H9 (cell line): ENCODE results near the gene STOM. TPM values are rescaled to one million over a fixed set of nuclear protein-coding genes. Genes with fewer than 3 reads are reported as not detected.

Source experiments
- DNase-seq: peaks from one replicate; pipeline ENCODE4 v3.0.0-alpha.2; 2017
- H2AFZ ChIP-seq: one replicate; pipeline ENCODE4 v1.6.1; 2013; ENCODE audit warnings: mild to moderate bottlenecking, low read length, control low read depth, moderate library complexity
- H2AK5ac ChIP-seq: 2 replicates; pipeline ENCODE4 v1.6.1; 2013; ENCODE audit warnings: low read length, control low read depth, mixed read lengths; ENCODE audit not compliant: insufficient read length
- H2BK120ac ChIP-seq: one replicate; pipeline ENCODE4 v1.6.1; 2013; ENCODE audit warnings: low read depth, mild to moderate bottlenecking, low read length, control low read depth, inconsistent platforms; ENCODE audit not compliant: poor library complexity, severe bottlenecking
- H2BK12ac ChIP-seq: 2 replicates; pipeline ENCODE4 v1.6.1; 2013; ENCODE audit warnings: low read length, control low read depth, mixed read lengths, low read depth; ENCODE audit not compliant: insufficient read length
- H2BK15ac ChIP-seq: 2 replicates; pipeline ENCODE4 v1.6.1; 2013; ENCODE audit warnings: low read depth, low read length, control low read depth
- H2BK20ac ChIP-seq: one replicate; pipeline ENCODE4 v1.6.1; 2013; ENCODE audit warnings: low read depth, mild to moderate bottlenecking, low read length, control low read depth, inconsistent platforms; ENCODE audit not compliant: poor library complexity, severe bottlenecking
- H2BK5ac ChIP-seq: 2 replicates; pipeline ENCODE4 v1.6.1; 2013; ENCODE audit warnings: low read length, control low read depth, mixed read lengths; ENCODE audit not compliant: insufficient read length
- H3K14ac ChIP-seq: 2 replicates; pipeline ENCODE4 v1.6.1; 2013; ENCODE audit warnings: low read length, control low read depth; ENCODE audit not compliant: insufficient read depth
- H3K18ac ChIP-seq: 2 replicates; pipeline ENCODE4 v1.6.1; 2013; ENCODE audit warnings: low read depth, mild to moderate bottlenecking, mixed read lengths, low read length, control low read depth; ENCODE audit not compliant: insufficient read length
- H3K23ac ChIP-seq: 2 replicates; pipeline ENCODE4 v1.6.1; 2013; ENCODE audit warnings: low read length, control low read depth, mixed read lengths, low read depth; ENCODE audit not compliant: insufficient read length
- H3K23me2 ChIP-seq: 2 replicates; pipeline ENCODE4 v1.6.1; 2013; ENCODE audit warnings: low read depth, mild to moderate bottlenecking, mixed read lengths, low read length, control low read depth; ENCODE audit not compliant: insufficient read length, poor library complexity, severe bottlenecking
- H3K27ac ChIP-seq: 2 replicates; pipeline ENCODE4 v1.5.1; 2013; ENCODE audit warnings: low read length, control low read depth, mixed read lengths, low read depth; ENCODE audit not compliant: insufficient read length
- H3K27me3 ChIP-seq: 2 replicates; pipeline ENCODE4 v1.6.1; 2013; ENCODE audit warnings: low read length, control low read depth, inconsistent platforms; ENCODE audit not compliant: insufficient read depth
- H3K4ac ChIP-seq: 2 replicates; pipeline ENCODE4 v1.6.1; 2013; ENCODE audit warnings: low read depth, mild to moderate bottlenecking, control low read depth, inconsistent platforms, low read length, moderate library complexity
- H3K4me1 ChIP-seq: 2 replicates; pipeline ENCODE4 v1.6.1; 2013; ENCODE audit warnings: low read length, control low read depth, inconsistent platforms; ENCODE audit not compliant: insufficient read depth
- H3K4me2 ChIP-seq: 2 replicates; pipeline ENCODE4 v1.6.1; 2013; ENCODE audit warnings: low read length, control low read depth, mixed read lengths; ENCODE audit not compliant: insufficient read length, insufficient read depth
- H3K56ac ChIP-seq: 2 replicates; pipeline ENCODE4 v1.6.1; 2013; ENCODE audit warnings: low read depth, mild to moderate bottlenecking, mixed read lengths, low read length, control low read depth; ENCODE audit not compliant: insufficient read length
- H3K79me1 ChIP-seq: 2 replicates; pipeline ENCODE4 v1.6.1; 2013; ENCODE audit warnings: low read depth, mild to moderate bottlenecking, moderate library complexity, low read length, control low read depth, inconsistent platforms; ENCODE audit not compliant: insufficient read depth, poor library complexity, severe bottlenecking
- H3K79me2 ChIP-seq: 2 replicates; pipeline ENCODE4 v1.6.1; 2013; ENCODE audit warnings: low read length, control low read depth, inconsistent platforms; ENCODE audit not compliant: insufficient read depth
- H3K9ac ChIP-seq: 2 replicates; pipeline ENCODE4 v1.6.1; 2013; ENCODE audit warnings: low read length, control low read depth, mixed read lengths; ENCODE audit not compliant: insufficient read length; ENCODE audit errors: extremely low read depth
- H3K9me3 ChIP-seq: one replicate; pipeline ENCODE4 v1.6.1; 2013; ENCODE audit warnings: low read depth, low read length, inconsistent platforms; ENCODE audit not compliant: control insufficient read depth
- H3T11ph ChIP-seq: one replicate; pipeline ENCODE4 v1.6.1; 2013; ENCODE audit warnings: mild to moderate bottlenecking, low read length, control low read depth, inconsistent platforms
- H4K20me1 ChIP-seq: one replicate; pipeline ENCODE4 v1.6.1; 2013; ENCODE audit not compliant: control insufficient read depth, insufficient read length, insufficient read depth
- H4K5ac ChIP-seq: 2 replicates; pipeline ENCODE4 v1.6.1; 2013; ENCODE audit warnings: low read depth, mild to moderate bottlenecking, mixed read lengths, low read length, control low read depth; ENCODE audit not compliant: insufficient read length
- H4K8ac ChIP-seq: replicated peaks from 2 replicates; pipeline ENCODE4 v1.6.1; 2013; ENCODE audit warnings: low read length, control low read depth, mixed read lengths, low read depth; ENCODE audit not compliant: insufficient read length
- H4K91ac ChIP-seq: 2 replicates; pipeline ENCODE4 v1.6.1; 2013; ENCODE audit warnings: low read depth, mild to moderate bottlenecking, moderate library complexity, mixed read lengths, low read length, control low read depth; ENCODE audit not compliant: insufficient read length
- H3K27ac Mint-ChIP-seq, 3 experiments: 2 replicates in 2 of 3; 3 replicates in 1 of 3; pipeline ENCODE4 v1.8.0; 2020 to 2021; ENCODE audit warnings: mixed read lengths in 3 of 3, mild to moderate bottlenecking in 1 of 3, moderate library complexity in 1 of 3
- H3K27me3 Mint-ChIP-seq: 2 replicates; pipeline ENCODE4 v1.8.0; 2021; ENCODE audit warnings: low read depth, mild to moderate bottlenecking, moderate library complexity, mixed read lengths
- H3K36me3 Mint-ChIP-seq, 3 experiments: 2 replicates in 2 of 3; 3 replicates in 1 of 3; pipeline ENCODE4 v1.8.0; 2020 to 2021; ENCODE audit warnings: low read depth in 3 of 3, mixed read lengths in 3 of 3; ENCODE audit not compliant: insufficient read depth in 1 of 3
- H3K4me1 Mint-ChIP-seq, 2 experiments: 2 replicates each; pipeline ENCODE4 v1.8.0; 2020; ENCODE audit warnings: mixed read lengths in 2 of 2
- H3K4me3 Mint-ChIP-seq, 2 experiments: 2 replicates in 1 of 2; 3 replicates in 1 of 2; pipeline ENCODE4 v1.8.0; 2020 to 2021; ENCODE audit warnings: mild to moderate bottlenecking in 2 of 2, mixed read lengths in 2 of 2, moderate library complexity in 1 of 2
- H3K9me3 Mint-ChIP-seq, 2 experiments: 2 replicates in 1 of 2; 3 replicates in 1 of 2; pipeline ENCODE4 v1.8.0; 2020; ENCODE audit warnings: mild to moderate bottlenecking in 2 of 2, mixed read lengths in 2 of 2, moderate library complexity in 1 of 2
- CTCF ChIP-seq: fragments of 200-600 bp; sonication (generic); conservative IDR thresholded peaks from 3 replicates; pipeline ENCODE4 v1.8.0; 2021; ENCODE audit warnings: antibody characterized with exemption, mild to moderate bottlenecking
- WGBS: extraction: QIAGEN DNeasy Blood & Tissue Kit; methylation state at CpG from one replicate; pipeline ENCODE4 v1.1.7; 2013; ENCODE audit warnings: missing lambda C conversion rate, low lambda C conversion rate, mixed read lengths; ENCODE audit not compliant: insufficient read length; ENCODE audit errors: extremely low coverage; 5-methylcytosine and 5-hydroxymethylcytosine counted together
- total RNA-seq: library from RNA; stranded (reverse); gene quantifications from 2 replicates; pipeline ENCODE4 v1.2.1, GENCODE V29; 2021

The STOM gene
- total RNA-seq, 1 experiment from 2014 or later, result 15.3 TPM

GRCh38 chr9:121300283-121301119 lies 69.5 kb downstream of the STOM start:
- Histone ChIP-seq H4K91ac (no peak overlapping the region), H2BK5ac (no peak overlapping the region), H3K23me2 (peaks cover 4% of the 10 kb centered on the region), H3K18ac (no peak overlapping the region), H2AK5ac (no peak overlapping the region), H4K5ac (no peak overlapping the region), H3K79me1 (no peaks in the 10 kb centered on the region), H3T11ph (no peak overlapping the region), H3K56ac (no peak overlapping the region), H3K14ac (no peak overlapping the region), H3K27ac (no peak overlapping the region), H2BK20ac (no peak overlapping the region), H3K4ac (no peak overlapping the region), H4K8ac (no peak overlapping the region), H4K20me1 (no peaks in the 10 kb centered on the region), H3K9ac (no peak overlapping the region), H2BK12ac (no peak overlapping the region), H3K23ac (no peak overlapping the region), H2BK120ac (no peak overlapping the region), H3K4me1 (peaks cover 6% of the 10 kb centered on the region; the same call in 1 of the 2 replicates), H3K4me2 (peak overlapping the region; percentile 70), H2BK15ac (no peak overlapping the region), H3K79me2 (no peaks in the 10 kb centered on the region), H3K9me3 (no peaks in the 10 kb centered on the region), H3K27me3 (peaks cover 14% of the 10 kb centered on the region; the same call in 1 of the 2 replicates), H2AFZ (no peak overlapping the region)
- Mint-ChIP-seq H3K4me1 (peaks cover 18 to 29% of the 10 kb centered on the region in 2 experiments), H3K9me3 (no peaks in the 10 kb centered on the region; a peak in 1 of 5 replicates), H3K4me3 (peak overlapping the region; percentile 68 to 75), H3K36me3 (peaks cover 0 to 3% (median 0%) of the 10 kb centered on the region in 3 experiments; a peak in 1 of 7 replicates), H3K27ac (no peak overlapping the region), H3K27me3 (peaks cover 93% of the 10 kb centered on the region)
- TF ChIP-seq CTCF, result no peak
- no CpG with 5 or more reads among the region's 13 CpGs for WGBS
- no peak for DNase-seq
